ENCODE results near the gene XPA.

Gene XPA

GRCh38 chr9:97651646-97652045 lies 45.5 kb downstream of the XPA start:
- DNase-seq (ENCODE audit: low spot score): no peak

- no peak for DNase-seq (ENCODE audit: low spot score)
These were observed 49.1 kb downstream of the XPA start for GRCh38 chr9:97647996-97648395.

- DNase-seq (ENCODE audit: low spot score): no peak
These were observed 51.4 kb downstream of the XPA start for GRCh38 chr9:97645720-97646119.

GRCh38 chr9:97640325-97640724 lies 56.8 kb downstream of the XPA start:
- DNase-seq (ENCODE audit: low spot score): no peak

- no peak for DNase-seq (ENCODE audit: low spot score)
These were observed 58.5 kb downstream of the XPA start for GRCh38 chr9:97638666-97639065.

- DNase-seq (ENCODE audit: low spot score): no peak
These were observed 60.2 kb downstream of the XPA start for GRCh38 chr9:97636903-97637302.

- DNase-seq (ENCODE audit: low spot score): no peak
These were observed 62.1 kb downstream of the XPA start for GRCh38 chr9:97635026-97635425.

- DNase-seq (ENCODE audit: low spot score): no peak
These were observed 63.2 kb downstream of the XPA start for GRCh38 chr9:97633859-97634490.

- peak; percentile 97 for DNase-seq (ENCODE audit: low spot score)
These were observed 63.9 kb downstream of the XPA start, which contains the start of the genes NCBP1 and TSTD2 for GRCh38 chr9:97632985-97633858. Gene NCBP1 (plus strand): TSS chr9:97633821. CDS start chr9:97633882, 61 bp downstream. Gene TSTD2 (minus strand): TSS chr9:97633368. CDS start chr9:97627562, 5,806 bp downstream.

GRCh38 chr9:97632248-97632984 lies 64.7 kb downstream of the XPA start:
- peak; percentile 73 for DNase-seq (ENCODE audit: low spot score)

- DNase-seq (ENCODE audit: low spot score): no peak
These were observed 66.5 kb downstream of the XPA start for GRCh38 chr9:97630591-97630990.

- no peak for DNase-seq (ENCODE audit: low spot score)
These were observed 68.0 kb downstream of the XPA start for GRCh38 chr9:97629156-97629555.

GRCh38 chr9:97628668-97629067 lies 68.5 kb downstream of the XPA start:
- peak; percentile 49 for DNase-seq (ENCODE audit: low spot score)

- no peak for DNase-seq (ENCODE audit: low spot score)
These were observed 69.5 kb downstream of the XPA start for GRCh38 chr9:97627624-97628023.

GRCh38 chr9:97625620-97626019 lies 71.5 kb downstream of the XPA start:
- DNase-seq (ENCODE audit: low spot score): no peak

Data from ecto neural progenitor cell (in vitro differentiated cells).